Left lobe of liver (tissue), 2 donors: Measurements from ENCODE around the gene UTF1. TPM values are rescaled to one million over a fixed set of nuclear protein-coding genes. Genes with fewer than 3 reads are reported as not detected.

Experiments
- ATAC-seq: fragments of 200-7000 bp; cut with Tn5 transposase; one replicate; pipeline ENCODE4 v1.9.1; 2020; ENCODE audit warnings: mild to moderate bottlenecking, moderate library complexity
- DNase-seq: peaks from one replicate; pipeline ENCODE4 v3.0.0-alpha.2; 2020; ENCODE audit warnings: low spot score
- total RNA-seq: library from RNA; stranded (reverse); gene quantifications from one replicate; pipeline ENCODE4 v1.2.1, GENCODE V29; 2021
- donor health status: DM: no; HTN: no; CAD: no; lungs with moderate emphysema.
- donor health status: DM: no; HTN: yes; CAD: no.

Gene UTF1
- total RNA-seq, 1 donor from 2014 or later, result not detected

DNA sequence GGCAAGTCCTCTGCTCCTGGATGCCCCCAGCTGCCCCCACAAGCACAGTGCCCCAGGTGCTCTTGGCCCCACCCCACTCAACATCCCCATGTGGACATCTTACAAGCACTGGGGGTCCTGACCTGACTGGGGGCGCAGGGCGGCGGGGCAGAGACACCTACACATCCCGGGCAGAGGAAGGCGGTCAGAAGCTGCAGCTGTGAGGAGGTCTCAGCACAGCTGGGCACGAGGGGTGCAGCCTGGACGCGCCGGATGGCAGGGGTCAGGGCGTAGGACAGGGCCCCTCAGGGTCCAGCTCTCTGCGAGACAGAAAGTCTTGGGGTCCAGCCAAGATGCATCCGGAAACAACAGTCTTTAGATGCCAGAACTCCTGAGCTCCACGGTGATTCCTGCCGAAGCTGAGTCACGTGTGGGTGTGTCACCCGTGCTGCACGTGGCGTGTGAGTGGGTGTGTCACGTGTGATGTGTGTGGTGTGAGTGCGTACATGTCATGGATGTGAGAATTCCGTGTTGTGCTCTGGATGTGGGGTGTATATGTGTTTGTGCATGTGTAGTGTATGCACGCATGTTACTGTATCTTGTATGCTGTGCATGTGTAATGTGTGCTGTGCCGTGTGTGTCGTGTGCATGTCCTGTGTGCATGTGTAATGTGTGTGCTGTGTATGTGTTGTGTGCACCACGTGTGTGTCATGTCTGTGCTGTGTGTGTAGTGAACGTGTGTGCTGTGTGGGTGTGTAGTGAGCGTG lies 12.8 kb downstream of the UTF1 start:
- DNase-seq, result no peak

DNA sequence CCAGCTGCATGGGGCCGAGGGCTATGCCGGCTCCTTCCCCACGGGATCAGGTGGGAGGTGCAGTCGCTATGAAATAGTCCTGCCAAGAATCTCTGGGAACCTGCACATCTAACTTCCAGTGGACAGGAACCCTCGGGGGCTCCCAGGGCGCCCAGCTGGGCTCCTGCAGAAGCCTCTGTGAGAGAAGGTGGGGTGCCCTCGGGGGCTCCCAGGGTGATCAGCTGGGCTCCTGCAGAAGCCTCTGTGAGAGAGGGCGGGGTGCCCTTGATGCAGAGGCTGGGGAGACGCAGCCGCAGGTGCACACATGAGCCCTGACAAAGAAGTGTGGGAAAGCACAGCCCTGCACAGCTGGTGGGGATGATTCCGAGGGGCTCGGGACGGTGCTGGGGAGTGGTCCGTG lies 13.6 kb downstream of the UTF1 start:
- no peak for ATAC-seq

More for the DNA sequence above, 12.8 kb downstream of the UTF1 start:
- ATAC-seq, result no peak

GRCh38 chr10:133245439-133246235 lies 15.6 kb downstream of the UTF1 start:
- ATAC-seq (no peak), DNase-seq (no peak)

More for the DNA sequence above, 13.6 kb downstream of the UTF1 start:
- DNase-seq, result no peak

DNA sequence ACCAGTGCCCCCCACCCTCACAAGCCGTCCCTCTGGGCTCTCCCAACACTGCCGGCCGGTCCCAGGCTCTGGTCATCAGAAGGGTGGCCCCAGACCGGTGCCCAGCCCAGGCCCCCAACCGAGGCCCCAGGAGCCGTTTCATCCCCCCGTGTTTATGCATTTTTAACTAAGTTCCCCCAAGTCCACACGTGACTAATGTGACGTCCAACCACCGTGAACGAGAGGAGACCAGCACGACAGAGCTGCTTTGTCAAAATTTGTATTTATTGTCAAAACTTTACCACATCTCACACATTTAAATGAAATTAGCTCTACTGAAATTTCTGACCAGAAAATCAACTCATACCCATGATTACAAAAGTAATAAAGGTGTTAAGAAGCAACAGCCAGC lies 16.2 kb downstream of the UTF1 start:
- DNase-seq, result no peak
- ATAC-seq, result no peak

- DNase-seq (no peak), ATAC-seq (no peak)
Measured at GRCh38 chr10:133247681-133248333, 17.8 kb downstream of the UTF1 start.

- no peak for ATAC-seq
- no peak for DNase-seq
Measured at GRCh38 chr10:133248334-133248715, 18.3 kb downstream of the UTF1 start.

DNA sequence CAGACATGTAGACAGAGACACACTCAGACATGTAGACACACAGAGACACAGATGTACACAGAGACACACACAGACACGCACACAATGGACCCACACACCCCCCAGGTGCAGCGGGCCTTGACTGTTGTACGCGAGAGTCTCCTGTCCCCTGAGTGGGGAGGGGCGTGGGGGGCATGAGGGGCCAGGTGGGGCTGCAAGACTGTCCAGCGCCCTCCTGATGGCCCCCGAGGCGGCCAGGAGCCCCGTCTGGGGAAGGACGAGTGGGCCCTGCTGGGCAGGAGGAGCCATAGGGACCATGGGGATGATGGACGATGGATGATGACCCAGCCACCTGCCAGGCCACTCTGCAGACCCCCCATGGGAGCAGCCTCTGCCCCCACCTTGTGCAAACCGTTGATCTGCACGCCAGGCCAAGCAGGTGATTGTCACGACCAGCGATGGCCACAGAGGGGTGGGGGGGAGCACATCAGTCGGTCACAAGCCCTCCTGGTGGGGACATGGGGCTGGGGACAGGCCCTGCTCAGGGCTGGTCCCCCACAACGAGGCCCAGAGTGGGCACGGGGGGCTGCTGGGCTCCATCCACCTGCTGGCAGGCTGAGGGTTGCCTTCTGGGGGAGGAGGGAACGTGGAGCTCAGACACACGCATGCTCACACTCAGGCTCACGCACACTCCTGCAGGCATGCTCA lies 19.2 kb downstream of the UTF1 start:
- ATAC-seq, result no peak
- DNase-seq, result no peak

- peak; percentile 65 for ATAC-seq
- DNase-seq, result no peak
Measured at GRCh38 chr10:133249975-133250754, 20.1 kb downstream of the UTF1 start.

- ATAC-seq (no peak), DNase-seq (no peak)
Measured at GRCh38 chr10:133251388-133252222, 21.6 kb downstream of the UTF1 start.

GRCh38 chr10:133252223-133252552 lies 22.2 kb downstream of the UTF1 start:
- DNase-seq (no peak), ATAC-seq (no peak)

DNA sequence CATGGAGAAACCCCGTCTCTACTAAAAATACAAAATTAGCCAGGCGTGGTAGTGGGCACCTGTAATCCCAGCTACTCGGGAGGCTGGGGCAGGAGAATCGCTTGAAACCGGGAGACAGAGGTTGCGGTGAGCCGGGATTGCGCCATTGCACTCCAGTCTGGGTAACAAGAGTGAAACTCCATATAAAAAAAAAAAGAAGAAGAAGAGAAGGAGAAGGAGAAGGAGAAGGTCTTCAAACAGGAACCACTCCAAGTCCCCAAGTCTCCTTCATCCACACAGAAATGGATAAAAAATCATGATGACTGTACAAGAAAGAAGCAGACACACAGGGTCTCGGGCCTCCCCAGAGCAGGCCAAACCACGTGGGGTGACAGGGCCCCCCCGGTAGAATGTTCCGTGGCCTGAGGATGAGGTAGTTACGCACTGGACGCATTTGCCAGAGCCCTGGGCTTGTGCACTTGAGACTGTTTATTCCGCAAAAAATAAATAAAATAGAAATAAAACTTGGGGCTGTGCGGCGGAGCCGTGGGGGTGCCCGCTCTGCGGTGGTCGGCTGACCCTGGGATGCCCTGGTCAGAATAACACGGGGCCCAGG lies 23.4 kb downstream of the UTF1 start:
- DNase-seq, result no peak

DNA sequence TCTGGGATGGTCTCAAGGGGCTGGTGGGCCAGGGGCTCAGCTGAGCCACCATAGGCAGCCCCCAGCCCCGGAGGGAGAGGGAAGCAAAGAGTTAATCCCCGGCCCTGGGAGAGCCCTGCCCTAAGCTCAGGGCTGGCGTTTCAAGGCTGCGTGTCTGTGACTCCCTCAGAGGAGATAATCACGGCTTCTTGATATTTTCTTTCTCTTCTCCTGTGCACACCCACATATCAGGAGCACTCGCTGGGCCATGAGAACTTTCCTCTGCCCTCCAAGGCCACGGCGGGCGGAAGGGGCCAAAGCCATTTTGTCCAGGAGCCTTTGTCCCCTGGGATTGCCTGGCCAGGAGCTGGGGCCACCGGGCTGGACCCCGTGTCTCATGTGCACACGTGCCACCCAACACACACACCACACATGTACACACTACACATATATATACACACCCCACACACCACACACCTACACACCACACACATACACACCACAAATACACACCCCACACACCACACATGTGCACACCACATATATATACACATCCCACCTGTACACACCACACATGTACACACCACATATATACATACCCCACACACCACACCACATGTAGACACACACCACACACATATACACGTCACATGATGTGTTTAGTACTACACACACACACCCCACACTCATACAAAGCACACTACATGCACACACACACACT lies 24.6 kb downstream of the UTF1 start:
- no peak for ATAC-seq
- DNase-seq, result no peak

More for the DNA sequence above, 23.4 kb downstream of the UTF1 start:
- ATAC-seq, result no peak

DNA sequence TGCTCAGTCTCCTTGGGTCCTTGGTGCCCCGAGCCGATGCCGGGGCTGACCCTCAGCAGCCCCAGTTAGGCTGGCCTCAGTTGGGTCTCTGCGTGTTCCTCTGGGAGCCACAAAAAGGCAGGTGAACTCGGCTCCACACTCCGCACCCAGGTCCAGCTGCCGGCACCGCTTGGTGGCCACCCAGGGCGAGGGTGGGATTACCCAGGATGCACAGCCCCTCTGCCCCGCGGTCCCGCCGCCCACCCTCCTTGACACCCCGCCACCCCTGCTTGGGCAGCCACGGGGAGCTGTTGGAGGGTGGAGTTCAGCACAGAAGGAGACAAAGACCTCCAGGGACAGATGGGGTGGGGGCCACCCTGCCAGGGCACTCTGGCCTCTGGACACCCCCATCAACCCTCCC lies 25.3 kb downstream of the UTF1 start:
- DNase-seq, result no peak
- no peak for ATAC-seq

DNA sequence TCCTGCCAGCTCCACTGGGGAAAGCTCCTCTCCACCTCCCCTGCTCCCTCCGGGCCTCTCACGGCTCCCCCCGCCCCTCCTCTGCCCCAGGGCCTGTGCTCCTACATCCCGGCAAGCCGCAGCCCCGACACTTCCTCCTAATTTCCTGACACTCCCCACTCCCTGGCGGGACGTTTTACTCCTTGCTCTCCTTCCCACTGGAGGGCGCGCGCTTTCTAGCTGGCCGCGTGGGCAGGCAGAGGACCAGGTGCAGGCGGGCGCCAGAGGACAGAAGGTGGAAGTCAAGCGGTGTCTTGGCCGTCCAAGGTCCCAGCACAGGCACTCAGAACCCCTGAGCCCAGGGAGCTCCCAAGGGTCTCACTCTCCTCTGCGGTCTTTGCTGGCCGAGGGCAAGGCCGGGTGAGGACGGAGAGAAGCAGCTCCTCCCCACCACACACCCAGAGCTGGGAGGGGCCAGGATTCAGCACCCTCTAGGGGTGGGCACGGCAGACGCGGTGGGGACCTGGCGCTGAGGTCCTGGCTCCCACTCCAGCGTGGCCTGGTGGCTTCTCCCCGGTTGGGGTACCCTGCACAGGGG lies 27.6 kb downstream of the UTF1 start:
- DNase-seq (peak; percentile 68), ATAC-seq (peak; percentile 56)

DNA sequence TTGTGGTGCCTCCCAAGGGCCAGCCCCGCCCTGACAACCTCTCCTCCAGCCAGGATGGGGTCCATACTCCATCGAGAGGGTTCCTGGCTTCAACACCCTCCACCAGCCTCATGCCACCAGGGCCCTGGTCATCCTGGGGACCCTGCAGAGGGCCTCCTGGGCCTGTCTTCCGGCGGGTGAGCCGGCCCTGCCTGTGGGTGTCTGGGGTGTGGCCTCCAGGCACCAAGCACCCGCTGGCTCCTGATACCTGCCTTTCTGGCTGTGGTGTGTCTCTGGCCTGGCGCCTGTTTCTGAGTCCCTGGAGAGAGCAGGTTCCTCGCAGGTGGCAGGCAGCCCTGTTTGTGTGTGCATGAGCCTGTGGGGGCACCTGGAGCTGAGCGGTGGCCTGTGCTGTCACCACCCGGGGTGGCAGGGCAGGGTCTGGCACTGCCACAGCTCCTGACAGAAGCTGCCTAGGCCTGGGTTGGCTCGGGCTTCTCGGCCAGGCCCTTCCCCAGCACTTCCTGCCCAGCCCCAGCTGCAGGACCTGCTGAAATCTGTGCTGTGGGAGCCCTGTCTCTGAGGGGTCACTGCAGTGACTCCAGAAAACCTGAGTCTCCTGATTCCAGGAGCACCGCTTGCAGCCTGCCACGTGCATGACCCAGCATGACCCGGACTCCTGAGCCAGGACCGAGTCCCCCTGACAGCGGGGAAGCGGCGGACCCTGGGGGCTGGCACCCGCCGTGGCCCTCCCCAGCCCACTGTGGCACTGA lies 28.2 kb downstream of the UTF1 start:
- DNase-seq (no peak), ATAC-seq (no peak)

DNA sequence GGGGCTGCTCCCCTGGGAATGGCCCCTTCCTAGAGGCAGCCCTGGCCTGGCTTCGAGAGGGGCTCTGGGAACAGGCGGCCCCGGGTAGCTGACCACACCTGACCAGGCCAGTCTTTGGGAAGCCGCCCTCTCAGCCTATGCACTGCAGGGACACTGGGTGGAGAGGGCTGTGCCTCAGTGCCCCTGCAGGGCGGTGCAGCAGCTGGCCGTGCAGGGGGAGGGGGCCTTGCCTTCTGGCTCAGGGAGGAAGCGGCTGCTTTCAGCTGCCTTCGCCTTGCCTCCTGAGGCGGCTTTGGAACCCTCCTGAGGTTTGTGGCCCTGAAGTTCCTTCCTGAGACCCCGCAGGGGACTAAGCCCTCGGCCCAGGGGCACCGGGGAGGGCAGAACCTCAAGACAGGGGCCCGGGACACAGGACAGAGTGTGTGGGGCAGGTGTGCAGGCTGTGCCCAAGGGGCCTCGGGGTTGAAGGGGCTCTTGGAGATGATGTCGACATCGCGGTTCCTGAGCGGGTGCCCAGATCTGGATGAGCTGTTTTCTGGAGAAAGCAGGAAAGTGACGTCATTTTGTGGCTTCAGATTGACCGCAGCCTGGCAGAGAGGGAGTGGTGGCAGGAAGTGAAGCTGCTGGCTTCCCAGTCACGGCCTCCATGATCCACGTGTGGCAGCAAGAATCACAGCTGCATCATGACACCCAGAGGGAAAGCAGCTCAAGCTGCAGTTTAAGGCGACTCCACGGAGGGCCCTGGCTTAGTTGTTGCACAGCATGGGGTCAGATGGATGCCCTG lies 29.0 kb downstream of the UTF1 start:
- ATAC-seq (no peak), DNase-seq (no peak)

GRCh38 chr10:133259602-133259989 lies 29.6 kb downstream of the UTF1 start:
- DNase-seq, result no peak
- ATAC-seq, result no peak
